ENCODE data around the gene EPHB1. TPM values are rescaled to one million over a fixed set of nuclear protein-coding genes. Genes with fewer than 3 reads are reported as not detected.

Gene EPHB1
- total RNA-seq, 4 donors from 2014 or later = 2.3 to 5.6 (median 4.6) TPM

DNA sequence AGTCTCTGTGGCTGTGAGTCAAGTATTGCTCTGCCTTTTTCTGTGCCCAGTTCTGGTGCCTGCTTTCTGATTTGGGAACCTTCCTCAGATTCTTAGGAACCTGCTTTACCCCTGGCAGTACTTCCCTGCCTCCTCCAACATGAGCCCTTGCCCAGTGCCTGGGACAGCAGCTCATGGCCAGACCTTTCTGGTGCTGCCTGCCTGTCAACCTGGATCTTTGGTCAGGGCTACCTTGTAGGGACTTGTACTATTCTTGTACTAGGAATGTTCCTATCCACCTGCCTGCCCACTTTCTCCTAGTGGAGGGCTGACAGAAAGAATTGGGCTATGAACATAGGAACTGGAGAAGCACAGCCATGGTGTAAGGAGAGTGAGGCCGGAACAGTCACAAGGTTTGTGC, 28.8 kb upstream of the EPHB1 start:
- Histone ChIP-seq H3K4me1 (no peaks in the 10 kb centered on the region), H3K36me3 (no peaks in the 10 kb centered on the region), H3K27me3 (no peaks in the 10 kb centered on the region), H3K4me3 (replicated peaks in 1 of 3) (no peak overlapping the region), H3K9me3 (no peaks in the 10 kb centered on the region), H3K27ac (no peak overlapping the region)
- 85 to 94% methylated on average over 1 of the region's 1 CpG for WGBS, 2 donors
- TF ChIP-seq POLR2A (IDR thresholded peaks at IDR 0.05) = no peak
- no peak for TF ChIP-seq CTCF (IDR thresholded peaks at IDR 0.05)
- intact Hi-C loops (cut with DNase I) = no loop called here
- no peak for DNase-seq

- H3K4me3 ChIP-seq (replicated peaks in 1 of 3) = no peak overlapping the region
- no peaks in the 10 kb centered on the region for H3K9me3 ChIP-seq
- no peaks in the 10 kb centered on the region for H3K4me1 ChIP-seq
- H3K27ac ChIP-seq = no peak overlapping the region
- intact Hi-C loops (cut with DNase I) = no loop called here
- TF ChIP-seq POLR2A (IDR thresholded peaks at IDR 0.05) (no peak), CTCF (IDR thresholded peaks at IDR 0.05) (no peak)
- no peak for DNase-seq
- H3K27me3 ChIP-seq = no peaks in the 10 kb centered on the region
- H3K36me3 ChIP-seq = no peaks in the 10 kb centered on the region
- WGBS, 2 donors = 74 to 76% methylated on average over 3 of the region's 3 CpGs
Observed at GRCh38 chr3:134768116-134768515, 26.9 kb upstream of the EPHB1 start.

GRCh38 chr3:134768837-134769236, 26.2 kb upstream of the EPHB1 start:
- no peak for DNase-seq
- H3K36me3 ChIP-seq = no peaks in the 10 kb centered on the region
- WGBS, 2 donors = 89 to 92% methylated on average over 5 of the region's 5 CpGs
- no peak overlapping the region for H3K4me3 ChIP-seq (replicated peaks in 1 of 3)
- intact Hi-C loops (cut with DNase I) = no loop called here
- no peaks in the 10 kb centered on the region for H3K4me1 ChIP-seq
- H3K27ac ChIP-seq = no peak overlapping the region
- no peaks in the 10 kb centered on the region for H3K9me3 ChIP-seq
- no peaks in the 10 kb centered on the region for H3K27me3 ChIP-seq
- TF ChIP-seq CTCF (IDR thresholded peaks at IDR 0.05) = no peak
- no peak for TF ChIP-seq POLR2A (IDR thresholded peaks at IDR 0.05)

DNA sequence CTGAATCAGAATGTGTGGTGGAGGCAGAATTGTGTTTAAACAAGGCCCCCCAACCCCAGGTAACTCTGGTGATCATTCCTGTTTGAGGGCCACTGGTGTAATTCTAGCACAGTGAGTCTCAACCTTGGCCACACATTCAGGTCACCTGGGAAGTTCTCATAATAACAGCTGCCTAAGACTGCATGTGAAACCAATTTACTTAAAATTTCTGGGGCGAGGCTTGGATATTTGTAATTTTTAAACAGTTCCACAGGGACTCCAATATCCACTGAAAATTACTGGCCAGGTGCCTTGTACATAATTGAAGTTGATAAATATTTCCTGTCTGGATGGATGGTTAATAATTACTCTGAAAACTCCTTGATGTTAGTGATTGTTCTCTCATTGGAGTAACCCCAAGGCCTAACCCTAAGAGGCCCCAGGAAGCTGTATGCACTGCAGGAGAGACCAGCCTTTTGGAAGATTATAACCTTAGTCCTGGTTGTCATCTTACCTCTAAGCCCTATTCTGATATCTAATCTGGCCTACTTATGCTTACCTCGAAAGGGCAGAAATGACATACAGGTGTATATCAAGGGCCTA, 25.7 kb upstream of the EPHB1 start:
- no peak overlapping the region for H3K27ac ChIP-seq
- no peak for DNase-seq
- H3K36me3 ChIP-seq = no peaks in the 10 kb centered on the region
- intact Hi-C loops (cut with DNase I) = no loop called here
- H3K4me1 ChIP-seq = no peaks in the 10 kb centered on the region
- TF ChIP-seq POLR2A (IDR thresholded peaks at IDR 0.05) (no peak), CTCF (IDR thresholded peaks at IDR 0.05) (no peak)
- no peak overlapping the region for H3K4me3 ChIP-seq (replicated peaks in 1 of 3)
- WGBS, 2 donors = 94 to 97% methylated on average over 2 of the region's 2 CpGs
- no peaks in the 10 kb centered on the region for H3K9me3 ChIP-seq
- H3K27me3 ChIP-seq = no peaks in the 10 kb centered on the region

DNA sequence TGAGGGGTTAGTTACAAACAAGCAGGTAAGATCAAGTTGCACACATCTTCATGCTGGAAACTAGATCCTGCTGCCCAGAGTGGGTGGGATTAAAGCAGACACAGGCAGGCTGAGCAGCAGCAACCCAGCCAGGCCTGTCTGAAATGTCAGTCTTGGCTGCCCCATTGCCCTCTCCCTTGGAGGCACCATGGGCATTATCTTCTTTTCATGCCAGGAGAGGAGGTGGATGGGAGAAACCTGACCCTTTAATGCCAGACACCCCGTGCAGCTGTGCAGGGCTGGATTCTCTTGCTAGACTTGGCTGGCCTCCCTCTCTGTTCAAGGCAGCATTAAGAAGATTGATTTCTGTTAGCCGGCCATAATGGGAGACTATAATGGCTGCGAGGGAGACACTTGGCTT, 23.0 kb upstream of the EPHB1 start:
- no peaks in the 10 kb centered on the region for H3K9me3 ChIP-seq
- whole genome bisulfite sequencing, 2 donors = 76 to 85% methylated on average over 3 of the region's 3 CpGs
- no peak overlapping the region for H3K4me3 ChIP-seq (replicated peaks in 1 of 3)
- TF ChIP-seq CTCF (IDR thresholded peaks at IDR 0.05) = no peak
- TF ChIP-seq POLR2A (IDR thresholded peaks at IDR 0.05) = no peak
- no peak overlapping the region for H3K27ac ChIP-seq
- H3K36me3 ChIP-seq = no peaks in the 10 kb centered on the region
- intact Hi-C loops (cut with DNase I) = no loop called here
- H3K4me1 ChIP-seq = no peaks in the 10 kb centered on the region
- DNase-seq = no peak
- H3K27me3 ChIP-seq = no peaks in the 10 kb centered on the region

Data from thyroid gland (tissue), 4 donors.